UCSD-AML1 (cell line): ENCODE results near the gene STRIT1.

ENCODE experiments used
- DNase-seq: peaks from one replicate; lab custom pipeline; 2025; ENCODE audit not compliant: unreplicated experiment; lab: John Stamatoyannopoulos, UW

Gene STRIT1

DNA sequence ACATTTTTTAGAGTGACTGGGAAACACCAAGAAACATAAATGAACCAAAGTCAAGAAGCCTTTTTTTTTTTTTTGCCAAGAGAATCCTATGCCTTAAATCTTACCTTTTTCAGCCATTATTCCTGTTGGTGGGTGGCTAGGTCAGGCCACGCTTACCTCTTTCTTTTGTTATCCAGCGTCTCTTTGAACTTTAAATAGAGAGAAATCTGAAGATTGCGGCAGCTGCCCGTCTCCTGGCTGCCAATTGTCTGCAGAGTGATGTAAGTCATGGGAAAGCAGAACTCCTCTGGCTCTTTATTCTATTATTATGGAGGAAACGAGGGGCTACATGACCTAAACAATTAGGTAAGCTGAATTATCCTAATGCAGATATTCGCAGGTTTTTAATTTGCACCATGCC is at the start of gene STRIT1:
STRIT1 (minus strand) TSS at position 168 of the 400 bp plus-strand sequence.
- DNase-seq, result no peak

DNA sequence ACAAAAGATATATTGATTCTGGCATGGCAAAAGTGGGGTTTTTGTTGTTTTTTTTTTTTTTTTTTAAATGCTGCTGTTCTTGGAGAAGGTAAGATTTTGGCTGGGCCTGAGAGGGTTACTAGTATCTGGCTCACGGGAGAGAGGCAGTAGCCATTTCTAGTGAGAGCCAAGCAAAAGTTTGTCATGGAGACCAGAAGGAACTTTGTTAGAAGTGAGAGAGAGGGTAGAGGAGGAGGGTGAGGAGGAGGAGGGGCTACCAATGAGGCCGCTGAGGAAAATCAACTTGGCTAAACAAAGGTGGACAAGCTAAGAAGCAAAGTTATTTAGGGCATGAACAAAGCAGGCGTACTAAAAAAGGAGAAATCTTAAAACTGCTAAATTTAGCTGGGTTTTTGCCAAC is 48.9 kb upstream of the STRIT1 start:
- DNase-seq, result no peak

DNA sequence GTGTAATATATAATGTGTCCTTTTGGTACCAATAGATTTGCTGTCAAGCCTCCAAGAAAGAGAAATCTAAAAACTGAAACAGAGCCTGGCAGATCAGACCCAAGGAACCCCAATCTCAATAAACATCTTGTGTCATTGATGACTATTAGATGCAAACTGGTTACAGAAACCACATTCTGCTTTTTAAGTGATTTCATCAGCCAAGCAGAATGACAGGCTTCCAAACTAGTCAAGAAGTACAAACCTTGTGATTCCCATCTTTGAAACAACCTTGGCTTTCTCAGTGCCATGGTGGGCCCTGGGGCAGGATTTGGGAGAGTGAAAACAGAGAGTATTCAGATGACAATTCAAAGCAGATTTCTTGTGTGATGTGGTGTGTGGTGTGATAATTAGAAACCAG is 45.6 kb upstream of the STRIT1 start:
- no peak for DNase-seq

DNA sequence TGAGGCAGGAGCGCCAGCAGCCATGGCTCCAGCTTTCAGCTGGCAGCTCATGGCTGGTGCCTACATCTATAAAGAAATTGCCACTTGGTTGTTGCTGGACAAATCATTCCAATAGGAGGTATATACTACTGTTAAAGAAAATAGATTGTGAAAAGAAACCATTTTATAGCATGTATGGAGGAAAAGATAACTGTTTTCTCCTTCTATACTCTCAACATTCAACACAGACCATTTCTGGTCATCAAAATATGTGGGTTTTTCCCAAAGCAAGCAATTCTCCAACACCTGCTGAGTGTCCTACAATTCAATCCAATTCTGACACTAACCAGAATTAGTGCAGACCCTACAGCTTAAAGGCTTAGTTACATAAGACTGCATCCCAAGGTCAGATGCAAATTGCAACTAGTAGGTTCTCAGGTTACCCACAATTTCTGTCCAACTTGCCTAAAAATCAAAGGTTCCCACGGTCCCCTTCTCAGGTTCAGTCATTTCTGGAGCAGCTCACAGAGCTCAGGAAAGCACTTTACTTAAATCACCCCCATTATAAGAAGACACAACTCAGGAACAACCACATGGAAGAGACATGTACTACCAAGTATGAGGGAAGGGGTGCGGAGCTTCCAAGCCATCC is 42.4 kb upstream of the STRIT1 start:
- DNase-seq, result peak; percentile 29

DNA sequence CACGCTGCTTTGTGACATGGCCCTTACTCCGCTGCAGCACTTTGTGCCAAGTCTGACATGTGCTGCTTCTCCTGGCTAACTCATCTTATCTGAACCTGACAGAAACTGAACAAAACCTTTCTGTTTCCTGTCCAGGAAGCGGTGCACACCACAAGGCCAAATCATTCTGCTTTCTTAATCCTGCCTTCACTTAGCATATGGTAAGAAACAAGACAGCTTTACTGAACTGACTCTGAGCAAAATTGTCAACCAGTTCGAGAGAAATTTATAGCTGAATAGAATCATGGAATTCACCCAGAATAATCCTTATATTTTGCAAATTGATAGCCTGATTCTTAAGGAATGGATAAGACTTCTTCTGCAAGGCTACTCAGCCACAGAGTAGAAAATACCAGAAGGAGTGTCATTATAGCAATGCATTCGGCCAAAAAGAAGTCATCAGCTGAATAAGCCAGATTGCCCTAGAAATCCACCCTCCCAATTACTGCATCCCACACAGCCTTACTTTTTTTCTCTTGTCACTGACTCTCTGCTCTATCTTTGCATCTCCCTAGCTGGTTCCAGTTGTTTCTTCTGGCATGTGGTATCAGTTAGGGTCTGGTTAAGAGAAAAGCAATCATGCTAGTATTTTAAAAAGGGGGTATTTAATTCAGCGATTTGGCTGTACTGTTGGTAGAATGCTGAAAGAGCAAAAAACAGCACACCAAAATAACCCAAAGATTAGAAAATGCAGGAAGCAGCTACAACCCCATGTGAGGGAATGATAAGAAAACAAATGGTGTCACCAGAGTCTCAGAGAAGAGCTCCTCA is 41.6 kb upstream of the STRIT1 start:
- peak; percentile 66 for DNase-seq

DNA sequence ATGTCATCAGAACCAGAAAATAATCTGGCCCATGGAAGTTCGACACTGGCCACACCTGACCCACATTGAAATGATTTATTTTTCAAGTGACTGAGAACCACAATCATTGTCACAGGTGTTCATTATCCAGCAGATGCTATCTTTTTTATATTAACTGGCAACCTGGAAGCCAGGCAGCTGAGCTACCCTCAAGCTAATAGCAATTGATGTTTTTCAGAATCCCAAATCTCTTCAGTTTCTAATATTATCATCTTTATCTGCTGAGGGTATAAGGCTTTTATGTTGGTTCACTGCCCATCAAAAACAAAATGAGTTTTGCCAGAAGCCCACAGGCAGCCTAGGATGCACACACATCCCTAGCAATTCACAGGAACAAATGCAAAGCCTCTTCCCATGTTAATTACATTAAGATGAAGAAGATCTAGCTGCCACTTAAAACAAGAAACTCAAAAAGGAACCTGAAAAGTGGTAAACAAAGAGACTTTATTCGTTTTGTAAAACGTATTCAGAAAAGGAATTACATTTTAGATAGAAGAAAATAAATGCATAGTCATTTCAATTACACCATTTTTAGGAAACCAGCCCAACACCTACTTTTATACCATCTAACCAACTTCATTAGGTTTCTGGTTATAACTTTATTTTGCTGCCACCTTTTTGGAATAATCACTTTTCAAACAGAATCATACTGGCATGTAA is 40.9 kb upstream of the STRIT1 start:
- no peak for DNase-seq

DNA sequence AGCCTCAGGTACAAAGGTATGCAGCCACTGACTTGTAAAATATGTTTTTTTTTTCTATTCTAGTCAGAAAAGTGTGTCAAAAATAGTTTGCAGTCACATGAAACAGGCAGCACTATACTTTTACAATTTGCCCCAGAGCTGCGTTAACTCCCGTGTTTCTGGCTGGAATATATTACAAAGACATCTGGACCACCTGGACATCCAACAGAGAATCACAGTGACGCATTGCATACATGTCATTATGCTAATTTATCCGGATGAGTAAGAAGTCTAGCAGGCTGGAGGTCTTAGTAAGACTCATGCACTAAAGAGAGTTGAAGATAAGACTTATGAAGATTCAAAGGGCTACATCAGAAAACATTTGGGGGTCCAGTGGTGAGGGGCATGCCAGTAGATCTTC is 39.2 kb upstream of the STRIT1 start:
- DNase-seq, result no peak

DNA sequence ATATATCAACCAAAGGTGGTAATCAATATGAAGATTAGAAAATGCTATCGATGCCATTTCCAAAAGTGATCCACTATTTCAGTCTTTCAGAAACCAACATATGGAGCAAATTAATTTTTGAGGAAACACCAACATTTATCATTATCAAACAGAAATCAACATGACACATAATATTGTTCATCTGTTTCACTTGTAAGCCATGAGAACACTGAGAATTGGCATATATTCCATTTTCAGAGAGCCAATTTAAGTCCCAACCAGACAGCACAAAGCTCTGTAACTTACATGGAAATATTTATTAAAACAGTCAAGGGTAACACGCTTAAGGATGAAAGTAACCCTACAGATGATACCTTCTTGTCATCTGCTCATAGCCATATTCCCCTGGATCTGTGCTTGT is 37.6 kb upstream of the STRIT1 start:
- DNase-seq, result no peak

DNA sequence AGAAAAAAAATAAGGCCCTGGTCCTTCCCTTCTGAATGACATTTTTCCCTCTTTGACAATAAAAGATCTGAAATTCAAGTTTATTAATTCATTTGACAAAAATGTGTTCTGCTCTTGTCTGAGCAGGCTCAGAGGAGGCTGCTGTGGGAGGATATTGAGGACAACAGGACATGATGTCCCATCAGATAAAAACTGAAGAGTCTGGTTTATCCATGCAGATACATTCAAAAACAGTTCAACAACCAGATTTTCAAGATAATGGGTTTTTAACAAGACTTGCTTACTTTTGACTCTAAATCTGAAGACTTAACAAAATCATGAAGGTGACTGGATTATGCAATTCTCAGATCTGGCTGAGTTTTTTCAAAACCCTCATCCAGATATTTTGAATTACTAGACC is 36.9 kb upstream of the STRIT1 start:
- DNase-seq, result no peak

DNA sequence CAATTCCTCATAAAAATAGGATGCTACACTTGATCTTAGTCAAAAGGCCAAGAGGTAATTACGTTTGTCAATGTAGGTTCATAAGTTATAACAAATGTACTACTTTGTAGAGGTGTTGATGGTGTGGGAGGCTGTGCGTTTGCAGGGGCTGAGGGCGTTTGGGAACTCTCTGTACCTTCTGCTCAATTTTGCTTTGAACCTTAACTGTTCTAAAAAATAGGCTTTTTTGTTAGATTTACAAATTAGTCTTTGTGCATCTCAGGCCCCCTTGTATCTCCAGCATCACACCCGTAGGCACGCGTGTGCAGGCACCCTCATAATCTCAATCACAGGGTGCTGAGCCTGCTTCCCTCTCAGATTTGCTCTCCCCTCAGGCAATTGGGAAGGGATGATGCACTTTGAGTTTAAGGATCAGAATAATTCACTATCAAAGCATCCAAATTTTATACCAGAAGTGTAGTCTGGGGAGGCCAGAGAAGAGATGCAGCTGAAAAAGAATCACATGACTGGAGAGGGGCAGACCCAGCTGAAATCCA is 36.1 kb upstream of the STRIT1 start:
- DNase-seq, result no peak

DNA sequence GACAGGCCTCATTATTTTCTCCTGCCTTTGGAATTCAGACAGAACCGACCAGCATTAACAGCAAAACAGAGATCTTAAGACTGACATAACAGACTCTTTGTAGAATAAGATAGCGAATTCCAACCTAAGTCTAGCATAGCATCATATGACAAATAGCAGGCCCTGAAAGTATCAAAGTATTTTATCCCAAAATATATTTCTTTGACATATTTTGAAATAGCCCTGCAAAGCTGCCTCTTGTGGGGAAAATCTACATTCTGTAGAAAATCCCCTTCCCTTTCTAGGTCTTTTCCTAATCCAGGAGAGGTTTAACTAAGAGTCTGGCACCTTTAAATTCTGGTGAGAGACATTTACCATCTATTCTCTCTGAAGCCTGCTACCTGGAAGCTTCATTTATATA is 34.4 kb upstream of the STRIT1 start:
- DNase-seq, result no peak

DNA sequence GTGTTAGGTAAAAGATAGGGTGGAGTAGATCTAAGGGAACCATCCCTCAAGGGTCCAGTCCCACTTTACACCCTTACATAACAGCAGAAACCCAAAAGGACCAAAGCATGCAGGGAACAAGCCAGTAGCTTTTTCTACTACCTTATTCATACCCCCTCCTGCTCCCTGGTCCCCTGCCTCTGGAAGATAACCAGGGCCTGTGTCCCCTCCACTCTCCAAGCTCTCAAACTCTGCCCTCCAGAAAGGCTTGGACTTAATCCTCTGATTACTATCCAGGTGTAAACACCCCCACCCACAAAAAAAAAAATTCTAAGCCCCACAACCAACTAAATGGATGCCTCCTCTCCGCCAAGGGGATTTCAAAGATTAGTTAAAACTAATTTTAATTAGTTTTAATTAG is 33.9 kb upstream of the STRIT1 start:
- DNase-seq, result no peak

DNA sequence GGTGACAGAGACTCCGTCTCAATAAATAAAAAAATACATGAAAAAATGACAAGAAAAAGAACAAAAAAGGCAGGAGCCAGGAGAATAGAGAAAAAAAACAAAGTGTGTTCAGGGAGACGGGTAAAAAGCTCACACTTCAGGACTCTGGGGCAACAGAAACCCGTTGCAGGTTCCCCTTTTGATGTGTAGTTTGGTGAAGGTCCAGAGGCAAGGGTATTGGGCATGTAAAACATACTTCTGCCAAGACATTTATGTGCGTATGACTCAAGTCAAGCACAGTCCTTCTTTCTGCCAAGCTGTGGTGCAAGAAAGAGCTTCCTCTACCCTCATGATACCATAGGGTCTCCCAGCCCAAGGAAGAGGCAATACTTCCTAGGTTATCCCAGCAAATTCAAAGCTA is 33.4 kb upstream of the STRIT1 start:
- no peak for DNase-seq

DNA sequence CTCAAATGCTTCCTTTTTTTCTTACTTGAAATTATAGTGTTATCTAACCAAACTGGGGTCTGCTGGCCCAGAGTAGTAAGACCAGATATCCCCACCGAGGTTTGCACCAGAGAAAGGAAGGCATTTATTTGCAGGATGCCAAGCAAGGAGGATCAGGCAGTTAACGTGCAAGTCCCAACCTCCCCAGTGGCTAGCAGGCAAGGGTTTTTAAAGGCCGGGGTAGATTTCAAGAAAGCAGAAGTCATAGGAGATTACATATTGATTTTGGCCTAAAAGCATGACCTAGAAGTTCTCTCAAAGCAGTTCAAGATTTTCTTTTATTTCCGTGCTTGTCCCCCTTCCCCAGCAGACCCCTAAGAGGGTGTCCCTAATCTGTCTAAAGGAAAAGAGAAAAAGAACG is 32.8 kb upstream of the STRIT1 start:
- no peak for DNase-seq

DNA sequence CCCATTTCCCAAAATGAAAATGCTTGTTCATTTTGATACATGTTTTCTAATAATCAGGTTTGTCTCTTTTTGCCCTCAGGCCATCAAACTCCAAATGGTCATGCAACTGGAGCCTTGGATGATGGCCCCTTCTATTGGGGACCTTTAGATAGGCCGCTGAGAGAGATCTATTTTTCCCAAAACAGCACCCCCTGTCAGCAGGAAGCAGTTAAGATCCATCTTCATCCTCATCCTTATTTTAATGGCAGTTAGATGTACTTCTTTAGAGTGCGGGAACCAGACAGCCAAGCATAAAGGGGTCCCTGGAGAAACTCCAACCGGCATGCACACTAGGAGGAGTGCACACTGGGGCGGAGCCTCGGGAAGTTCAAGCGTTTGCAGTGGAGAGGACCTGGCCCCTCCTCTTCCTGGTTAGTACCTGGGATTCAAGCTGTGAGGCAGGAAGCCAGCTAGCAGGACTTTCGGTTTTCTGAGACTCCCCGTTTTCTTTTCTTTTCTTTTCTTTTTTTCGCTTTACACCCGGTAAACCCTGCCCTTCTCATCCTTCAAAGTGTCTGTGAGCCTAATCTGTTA is 31.9 kb upstream of the STRIT1 start:
- no peak for DNase-seq

DNA sequence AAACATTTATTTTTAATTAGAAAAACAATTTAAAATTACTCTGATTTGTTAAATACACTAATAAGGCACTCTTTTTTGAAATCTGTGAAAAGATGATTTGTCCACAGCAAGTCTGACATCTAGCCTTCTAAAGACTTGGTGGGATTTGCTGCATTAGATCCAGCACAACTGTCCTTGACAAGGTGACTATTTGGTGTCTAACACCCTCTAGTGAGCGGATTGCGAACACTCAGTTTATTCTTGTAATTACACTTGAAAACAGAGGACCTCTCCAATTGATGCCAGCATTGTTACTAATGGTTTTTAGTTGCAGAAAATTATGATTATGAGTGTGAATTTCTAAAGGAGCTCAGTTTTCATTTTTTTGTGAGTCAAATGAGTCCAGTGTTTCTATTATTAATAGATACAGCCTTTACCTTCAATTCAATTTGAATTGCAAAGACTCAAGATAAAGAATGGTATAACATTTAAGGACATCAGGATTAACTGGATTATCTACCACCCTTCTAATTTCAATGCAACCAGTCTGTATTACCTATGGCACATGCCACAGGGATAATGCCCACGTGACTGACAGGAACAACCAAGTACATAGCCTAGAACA is 29.7 kb upstream of the STRIT1 start:
- no peak for DNase-seq

DNA sequence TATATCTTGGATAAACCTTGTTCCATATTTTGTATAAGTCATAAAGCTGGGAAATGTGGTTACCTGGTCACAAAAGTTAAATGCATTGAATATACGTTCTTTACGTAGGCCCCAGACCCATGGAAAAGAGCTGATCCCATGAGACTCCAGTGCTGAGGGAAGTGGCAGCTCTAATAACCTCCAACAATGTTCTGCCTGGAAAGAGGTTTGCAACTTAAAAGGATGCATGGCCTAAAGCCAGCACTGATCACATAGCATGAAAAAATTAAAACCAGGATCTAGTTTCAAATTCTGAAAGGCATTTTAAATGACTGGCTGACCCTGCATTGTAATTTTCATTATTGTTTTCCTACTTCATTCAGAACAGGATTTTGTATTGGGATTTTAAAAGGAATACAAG is 27.9 kb upstream of the STRIT1 start:
- DNase-seq, result no peak

DNA sequence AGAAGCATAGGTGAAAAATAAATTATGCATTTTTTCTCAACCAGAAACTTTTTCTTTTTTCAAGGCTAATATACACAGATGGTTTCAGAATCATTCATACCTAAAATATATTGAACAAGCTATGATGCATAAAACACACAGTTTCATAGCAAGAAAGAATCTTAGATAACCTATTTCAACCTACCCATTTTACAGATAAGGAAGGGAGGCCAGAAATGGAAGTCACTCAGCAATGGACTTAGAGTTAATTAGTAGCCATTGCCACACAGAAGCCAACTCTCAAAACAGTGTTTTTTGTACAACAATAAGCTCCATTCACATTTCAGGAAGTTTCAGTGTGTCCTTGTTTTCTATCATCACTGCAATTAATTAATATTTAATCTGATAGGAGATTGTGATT is 27.5 kb upstream of the STRIT1 start:
- DNase-seq, result no peak

DNA sequence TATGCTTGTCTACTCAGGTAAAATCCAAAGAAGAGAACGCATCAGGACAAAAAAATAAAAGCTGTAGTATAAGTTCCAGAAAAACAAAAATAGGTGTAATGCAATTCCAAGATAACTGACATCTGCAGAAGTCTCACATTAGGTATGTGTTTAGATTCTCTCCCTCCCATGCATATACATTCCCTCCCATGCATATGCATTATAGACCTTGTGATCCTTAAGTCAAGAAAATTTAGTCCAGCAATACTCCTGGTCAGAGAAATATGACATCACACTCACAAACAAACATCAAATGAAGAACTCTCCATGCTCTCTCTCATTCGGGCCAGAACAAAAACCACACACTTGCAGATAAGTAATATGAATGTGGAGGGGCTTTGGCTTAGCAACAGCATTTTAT is 25.3 kb upstream of the STRIT1 start:
- DNase-seq, result no peak

DNA sequence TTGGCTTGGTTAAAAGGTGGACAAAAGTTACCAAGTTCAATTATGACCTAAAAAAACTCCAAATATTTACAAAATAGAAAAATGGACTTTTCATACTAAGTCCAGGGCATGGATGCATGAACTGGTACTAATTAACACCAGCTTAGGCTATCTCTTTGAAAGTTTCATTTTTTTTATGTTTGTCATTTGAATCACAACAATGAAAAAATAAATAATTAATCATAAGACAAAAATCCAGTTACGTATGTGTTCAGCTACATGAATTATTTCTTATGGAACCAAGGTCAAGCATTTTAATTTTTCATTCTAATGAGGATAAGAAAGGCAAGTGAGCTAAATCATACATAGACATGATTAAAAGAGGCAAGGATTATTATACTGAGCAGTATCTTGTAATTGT is 23.7 kb upstream of the STRIT1 start:
- no peak for DNase-seq

DNA sequence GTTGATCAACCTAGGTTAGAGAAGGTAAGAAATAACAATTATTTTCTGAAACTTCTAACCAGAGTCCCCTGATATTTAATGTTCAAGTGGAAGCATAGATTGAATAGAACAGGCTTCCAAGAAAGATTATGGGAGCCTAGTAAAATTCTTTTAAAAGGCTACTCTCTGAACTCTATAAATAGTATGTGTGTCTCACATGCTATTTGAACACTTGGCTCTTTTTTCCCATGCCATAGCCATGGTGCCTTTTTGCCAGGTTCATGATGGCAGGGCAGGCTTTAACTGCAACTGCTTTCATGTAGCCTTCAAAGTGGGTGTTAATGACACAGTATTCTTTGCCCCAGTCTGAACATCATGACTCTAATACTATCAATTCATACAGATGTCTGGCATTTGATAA is 22.9 kb upstream of the STRIT1 start:
- DNase-seq, result no peak
